ENCODE measurements around the gene BSCL2. TPM values are rescaled to one million over a fixed set of nuclear protein-coding genes. Genes with fewer than 3 reads are reported as not detected.

The BSCL2 gene
- total and polyA plus RNA-seq, 2 donors (not counting 3 experiments of a cell fraction or from before 2014, with no cell fraction given), result 31.1 to 94.8 TPM

GRCh38 chr11:62648967-62649364, 58.3 kb downstream of the BSCL2 start:
- dilution Hi-C loops (cut with MboI; ENCODE audit: extremely low pct_ligation_motif_present, low sequenced_read_pairs) (no loop called here), intact Hi-C loops (cut with micrococcal nuclease) (no loop called here)
- H3K36me3 ChIP-seq (ENCODE audit: control insufficient read depth in 2 of 2, extremely low read depth in 1 of 2, insufficient read depth in 2 of 2, low read length in 2 of 2), result peaks cover 11 to 25% of the 10 kb centered on the region in 2 experiments
- H3K9me1 ChIP-seq (replicated peaks; ENCODE audit: control insufficient read depth, extremely low read depth, insufficient read depth, low read length), result no peaks in the 10 kb centered on the region
- peaks cover 43% of the 10 kb centered on the region for H3K79me2 ChIP-seq (ENCODE audit: control insufficient read depth, insufficient read depth, low read length)
- DNase-seq (ENCODE audit: low read depth, low spot score) (no peak), FAIRE-seq (no peak)
- no peaks in the 10 kb centered on the region for H3K9me3 ChIP-seq (replicated peaks; ENCODE audit: control insufficient read depth, insufficient read depth, low read length)
- H2AFZ ChIP-seq (ENCODE audit: low read depth, low read length), result no peak overlapping the region
- H3K4me3 ChIP-seq (replicated peaks in 1 of 3; ENCODE audit: insufficient read depth in 1 of 3, low read depth in 1 of 3, low read length in 3 of 3), result no peak overlapping the region
- no peak overlapping the region for H3K27ac ChIP-seq (ENCODE audit: insufficient read depth, low read depth, low read length)
- H3K27me3 ChIP-seq (ENCODE audit: control insufficient read depth in 2 of 2, insufficient read depth in 2 of 2, low read length in 2 of 2), result no peaks in the 10 kb centered on the region
- BruUV-seq (replicated peaks), result no TSS peak
- peaks cover 13% of the 10 kb centered on the region for H3K4me1 ChIP-seq (ENCODE audit: control insufficient read depth, extremely low read depth, insufficient read depth, low read length)
- H4K20me1 ChIP-seq (replicated peaks; ENCODE audit: control insufficient read depth, extremely low read depth, insufficient read depth, low read length), result no peaks in the 10 kb centered on the region
- H3K9ac ChIP-seq (replicated peaks; ENCODE audit: extremely low read depth, insufficient read depth, low read length), result no peak overlapping the region
- ChIA-PET POLR2A (interaction anchor here (1.2 to 2.5 kb wide), 2 partner anchors 16 to 192 kb away, joined by 4 to 13 read pairs; partner anchors contain the start of genes C11orf98 and CSKMT), CTCF (interaction anchor here (1.7 to 1.9 kb wide), 2 partner anchors 45 to 58 kb away, joined by 4 read pairs; partner anchors contain the start of gene TUT1)
- no peak for TF ChIP-seq EZH2 (IDR thresholded peaks at IDR 0.05; ENCODE audit: borderline replicate concordance, low read depth, low read length, severe bottlenecking)
- no peak overlapping the region for H3K4me2 ChIP-seq (ENCODE audit: insufficient read depth, low read length)

GRCh38 chr11:62648185-62648966, 58.8 kb downstream of the BSCL2 start:
- FAIRE-seq (no peak), DNase-seq (ENCODE audit: low read depth, low spot score) (no peak)
- CTCF ChIA-PET, result interaction anchor here (0.8 to 1.9 kb wide), 3 partner anchors 46 to 224 kb away, joined by 3 to 4 read pairs (median 4); partner anchors contain the start of gene TUT1
- Histone ChIP-seq H3K4me2 (ENCODE audit: insufficient read depth, low read length) (no peak overlapping the region), H3K79me2 (ENCODE audit: control insufficient read depth, insufficient read depth, low read length) (peaks cover 46% of the 10 kb centered on the region), H3K9me3 (replicated peaks; ENCODE audit: control insufficient read depth, insufficient read depth, low read length) (no peaks in the 10 kb centered on the region), H3K9me1 (replicated peaks; ENCODE audit: control insufficient read depth, extremely low read depth, insufficient read depth, low read length) (no peaks in the 10 kb centered on the region), H3K27ac (ENCODE audit: insufficient read depth, low read depth, low read length) (no peak overlapping the region), H3K27me3 (ENCODE audit: control insufficient read depth in 2 of 2, insufficient read depth in 2 of 2, low read length in 2 of 2) (no peaks in the 10 kb centered on the region), H4K20me1 (replicated peaks; ENCODE audit: control insufficient read depth, extremely low read depth, insufficient read depth, low read length) (no peaks in the 10 kb centered on the region), H3K4me3 (replicated peaks in 1 of 3; ENCODE audit: insufficient read depth in 1 of 3, low read depth in 1 of 3, low read length in 3 of 3) (no peak overlapping the region), H3K36me3 (ENCODE audit: control insufficient read depth in 2 of 2, extremely low read depth in 1 of 2, insufficient read depth in 2 of 2, low read length in 2 of 2) (peaks cover 11 to 25% of the 10 kb centered on the region in 2 experiments), H3K9ac (replicated peaks; ENCODE audit: extremely low read depth, insufficient read depth, low read length) (no peak overlapping the region), H3K4me1 (ENCODE audit: control insufficient read depth, extremely low read depth, insufficient read depth, low read length) (peaks cover 13% of the 10 kb centered on the region), H2AFZ (ENCODE audit: low read depth, low read length) (no peak overlapping the region)
- dilution Hi-C loops (cut with MboI; ENCODE audit: extremely low pct_ligation_motif_present, low sequenced_read_pairs) (no loop called here), intact Hi-C loops (cut with micrococcal nuclease) (no loop called here)
- TF ChIP-seq POLR2A (IDR thresholded peaks at IDR 0.05; ENCODE audit: low read depth, low read length) (no peak), POLR2AphosphoS5 (IDR thresholded peaks at IDR 0.05; ENCODE audit: insufficient read depth, low read depth, low read length) (no peak), GATA2 (IDR thresholded peaks at IDR 0.05; ENCODE audit: insufficient read depth, insufficient read length, low read depth, low read length) (no peak), CTCF (IDR thresholded peaks at IDR 0.05; ENCODE audit: extremely low read depth in 1 of 2, insufficient read depth in 1 of 2, low read depth in 1 of 2, low read length in 2 of 2) (no peak), MYC (IDR thresholded peaks at IDR 0.05; ENCODE audit: low read depth, low read length) (no peak), EZH2 (IDR thresholded peaks at IDR 0.05; ENCODE audit: borderline replicate concordance, low read depth, low read length, severe bottlenecking) (no peak), FOS (IDR thresholded peaks at IDR 0.05; ENCODE audit: borderline replicate concordance, insufficient read depth, low read length) (no peak), JUN (IDR thresholded peaks at IDR 0.05; ENCODE audit: borderline replicate concordance, insufficient read depth, insufficient read length, low read depth) (no peak), MAX (IDR thresholded peaks at IDR 0.05; ENCODE audit: insufficient read depth, insufficient read length) (no peak)
- POLR2A ChIA-PET, result interaction anchor here (0.5 to 2.5 kb wide), 4 partner anchors 17 to 193 kb away, joined by 3 to 13 read pairs (median 6); partner anchors contain the start of genes C11orf98 and CSKMT
- BruUV-seq (replicated peaks), result no TSS peak

Measured in endothelial cell of umbilical vein (primary cell).